ENCODE measurements around the gene SDF4. TPM values are rescaled to one million over a fixed set of nuclear protein-coding genes. Genes with fewer than 3 reads are reported as not detected.
A peak's percentile ranks its signal among the peaks of the same experiment; 100 is the strongest.

SDF4 gene
- total and polyA plus RNA-seq, 2 of the 8 experiments (the other 6 are each of a cell fraction or from before 2014, with no cell fraction given): 45.5 to 75.6 TPM

GRCh38 chr1:1250786-1251284, 19.0 kb upstream of the SDF4 start:
- Histone ChIP-seq H3K23me2 (ENCODE audit: low read depth, low read length) (no peaks in the 10 kb centered on the region; the same call in 1 of the 2 replicates), H4K20me1 (replicated peaks in 1 of 2; ENCODE audit: control insufficient read depth in 1 of 2, insufficient read depth in 2 of 2, low read length in 2 of 2) (peaks cover 1 to 16% of the 10 kb centered on the region in 2 experiments), H3K36me3 (ENCODE audit: control insufficient read depth in 2 of 4, insufficient read depth in 4 of 4, low read length in 3 of 4) (peaks cover 0 to 25% (median 10%) of the 10 kb centered on the region in 4 experiments; a peak in 6 of 8 replicates), H3K79me2 (ENCODE audit: control insufficient read depth in 1 of 2, insufficient read depth in 2 of 2, low read length in 2 of 2) (no peaks in the 10 kb centered on the region; a peak in 1 of 4 replicates), H2BK12ac (ENCODE audit: low read depth, low read length) (no peak overlapping the region), H3K9me3 (ENCODE audit: insufficient read depth in 2 of 2, low read depth in 1 of 2, low read length in 1 of 2) (no peaks in the 10 kb centered on the region), H2AFZ (ENCODE audit: low read length) (no peak overlapping the region), H3K79me1 (ENCODE audit: low read depth, low read length) (no peaks in the 10 kb centered on the region), H2BK20ac (ENCODE audit: low read length) (no peak overlapping the region), H3K9ac (replicated peaks in 1 of 4; ENCODE audit: extremely low read depth in 1 of 4, low read depth in 3 of 4, low read length in 3 of 4) (no peak overlapping the region), H3K27ac (ENCODE audit: low read depth, low read length) (no peak overlapping the region), H3K18ac (ENCODE audit: extremely low read depth, low read length) (no peak overlapping the region), H4K91ac (replicated peaks; ENCODE audit: insufficient read length, low read length) (peak overlapping the region; percentile 34), H2BK15ac (ENCODE audit: low read length) (no peak overlapping the region), H3K4me3 (ENCODE audit: extremely low read depth in 1 of 4, insufficient read depth in 2 of 4, low read depth in 3 of 4, low read length in 4 of 4) (no peak overlapping the region), H3K4me2 (ENCODE audit: insufficient read depth in 1 of 2, low read depth in 2 of 2, low read length in 2 of 2) (no peak overlapping the region), H4K8ac (ENCODE audit: extremely low read depth, insufficient read depth, low read length) (no peak overlapping the region), H3K14ac (ENCODE audit: insufficient read length) (no peak overlapping the region), H2AK5ac (ENCODE audit: low read depth, low read length) (no peak overlapping the region), H2BK5ac (ENCODE audit: low read depth, low read length) (peak overlapping the region; percentile 60; the same call in 1 of the 2 replicates), H4K5ac (ENCODE audit: insufficient read length, low read depth, low read length) (no peak overlapping the region), H3K27me3 (replicated peaks in 1 of 4; ENCODE audit: control insufficient read depth in 3 of 4, extremely low read depth in 1 of 4, insufficient read depth in 3 of 4, low read length in 3 of 4) (peaks cover 2 to 16% (median 10%) of the 10 kb centered on the region in 4 experiments; a peak in 6 of 7 replicates), H3K4ac (replicated peaks; ENCODE audit: insufficient read length, low read depth, low read length) (peak overlapping the region; percentile 78), H3K23ac (ENCODE audit: insufficient read length) (no peak overlapping the region), H2BK120ac (replicated peaks; ENCODE audit: low read depth, low read length) (no peak overlapping the region), H3K4me1 (replicated peaks in 1 of 4; ENCODE audit: control insufficient read depth in 3 of 4, insufficient read depth in 4 of 4, low read length in 3 of 4) (peaks cover 0 to 8% (median under 1%) of the 10 kb centered on the region in 4 experiments; a peak in 5 of 7 replicates), H3K56ac (replicated peaks; ENCODE audit: insufficient read length, low read depth, low read length) (no peak overlapping the region)
- TF ChIP-seq CHD2 (IDR thresholded peaks at IDR 0.05; ENCODE audit: low read length): no peak
- no peak for TF ChIP-seq CEBPB (IDR thresholded peaks at IDR 0.05; ENCODE audit: low read depth, low read length)
- TF ChIP-seq MAX (IDR thresholded peaks at IDR 0.05): peak; percentile 30; the same call in 1 of the 2 replicates
- TF ChIP-seq GABPA (IDR thresholded peaks at IDR 0.05; ENCODE audit: borderline replicate concordance, insufficient read depth, low read length): no peak
- no peak for TF ChIP-seq YY1 (IDR thresholded peaks at IDR 0.05; ENCODE audit: low read depth, low read length)
- WGBS, 2 experiments (ENCODE audit: extremely low coverage in 1 of 2, insufficient coverage in 1 of 2, insufficient read length in 1 of 2, insufficient replicate concordance in 2 of 2, low coverage in 1 of 2, low lambda C conversion rate in 2 of 2, missing lambda C conversion rate in 1 of 2): 92% methylated on average over 16 of the region's 16 CpGs; no CpG with 5 or more reads in 1 of the 2 experiments
- ChIA-PET POLR2A (ENCODE audit: partially characterized antibody) (interaction anchor here (1.0 to 2.0 kb wide), 6 partner anchors 9 to 169 kb away, joined by 3 to 8 read pairs (median 3); partner anchors contain the start of genes B3GALT6, SDF4 and UBE2J2), CTCF (ENCODE audit: partially characterized antibody) (interaction anchor here (0.9 to 3.1 kb wide), 18 partner anchors 10 to 266 kb away, joined by 3 to 39 read pairs (median 4); no protein-coding TSS in a partner anchor)
- DNase-seq (ENCODE audit: low read depth in 1 of 2, low spot score in 2 of 2) (no peak), FAIRE-seq (no peak)

Measured in H1 (cell line).